CD4-positive, alpha-beta T cell treated with Interleukin-17A for 4 hours (primary cell): Measurements from ENCODE around the gene ZMIZ1.
"Not testable (repeated sequence)": the region's sequence is repeated elsewhere in the genome, so short reads cannot be mapped to it uniquely, and the experiment has no call there.

ENCODE experiments used
- DNase-seq: peaks from one replicate; pipeline ENCODE4 v3.0.0-alpha.2; 2020; ENCODE audit warnings: mixed read lengths

Gene ZMIZ1

GRCh38 chr10:79332610-79333315 is 264.0 kb downstream of the ZMIZ1 start:
- not testable (repeated sequence) for DNase-seq

GRCh38 chr10:79333513-79333912 is 264.7 kb downstream of the ZMIZ1 start:
- DNase-seq = no peak

DNA sequence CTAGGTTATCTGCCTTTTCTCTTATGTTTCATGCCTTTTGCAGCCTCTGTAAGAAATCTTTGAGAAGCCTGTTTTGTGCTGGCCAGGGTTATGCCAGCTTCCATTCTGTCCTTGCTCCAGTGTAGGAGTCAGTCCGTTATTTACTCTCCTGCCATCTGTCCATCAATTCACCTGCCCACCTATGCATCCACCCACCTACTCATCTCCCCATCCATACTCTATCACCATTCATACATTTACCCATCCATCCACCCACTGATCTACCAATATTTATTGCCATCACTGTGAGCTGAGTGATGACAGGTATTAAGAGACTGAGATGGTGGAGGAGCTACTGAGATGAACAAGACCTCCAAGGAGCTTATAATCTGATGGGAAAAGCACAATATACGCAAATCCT is 265.8 kb downstream of the ZMIZ1 start:
- DNase-seq = no peak

DNA sequence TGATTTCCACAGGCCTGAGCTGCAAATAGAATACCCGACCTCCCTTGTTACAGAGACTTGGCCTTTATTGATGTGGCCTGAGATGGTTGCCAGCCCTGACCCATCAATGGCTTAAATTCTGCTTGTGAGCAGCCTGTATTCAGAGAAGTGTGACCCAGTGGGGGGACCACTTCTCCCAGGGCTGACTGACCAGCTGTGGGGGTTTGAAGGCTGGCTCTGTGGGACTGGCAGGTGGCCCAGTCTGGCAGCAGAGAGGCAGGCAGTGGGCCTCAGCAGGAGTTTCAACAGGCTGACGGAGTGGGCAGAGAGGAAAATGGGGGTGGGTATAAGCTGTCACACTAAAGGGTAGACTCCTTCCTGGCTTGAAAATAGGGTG is 266.3 kb downstream of the ZMIZ1 start:
- DNase-seq = no peak

GRCh38 chr10:79335470-79336235 is 266.9 kb downstream of the ZMIZ1 start:
- no peak for DNase-seq

GRCh38 chr10:79336276-79336675 is 267.5 kb downstream of the ZMIZ1 start:
- no peak for DNase-seq

GRCh38 chr10:79336739-79337138 is 268.0 kb downstream of the ZMIZ1 start:
- no peak for DNase-seq

DNA sequence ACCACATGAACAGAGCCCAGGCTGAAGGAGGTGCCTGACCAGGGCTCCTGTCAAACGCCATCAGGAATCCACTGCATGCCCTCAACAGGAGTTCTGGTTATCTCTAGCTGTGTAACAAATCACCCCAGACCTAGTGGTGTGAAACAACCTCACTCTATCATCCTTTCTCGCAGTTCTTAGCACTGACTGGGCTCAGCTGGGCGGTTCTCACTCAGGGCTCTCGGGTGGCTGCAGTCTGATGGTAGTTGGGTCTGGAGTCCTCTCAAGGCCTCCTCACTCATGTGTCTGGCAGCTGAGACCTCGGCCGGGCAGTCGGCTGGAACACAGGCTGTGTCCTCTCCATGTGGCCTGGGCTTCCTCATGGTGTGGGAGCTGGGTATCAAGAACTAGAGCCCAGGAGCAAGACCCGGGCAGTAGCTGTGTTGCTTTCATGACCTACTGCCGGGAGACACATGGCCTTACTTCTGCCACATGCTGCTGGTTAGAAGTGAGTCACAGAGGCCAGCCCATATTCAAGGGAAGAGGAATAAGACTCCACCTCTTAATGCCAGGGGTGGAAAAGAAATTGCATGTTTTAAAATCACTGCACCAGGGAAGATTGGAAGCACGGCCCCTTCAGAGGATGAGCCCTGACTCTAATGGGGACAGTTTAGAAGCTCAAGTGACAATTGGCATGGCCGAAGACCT is 269.2 kb downstream of the ZMIZ1 start:
- DNase-seq = not testable (repeated sequence)

- no peak for DNase-seq
These were observed 270.5 kb downstream of the ZMIZ1 start for GRCh38 chr10:79339266-79339665.

GRCh38 chr10:79340646-79341244 is 272.0 kb downstream of the ZMIZ1 start:
- DNase-seq = no peak

DNA sequence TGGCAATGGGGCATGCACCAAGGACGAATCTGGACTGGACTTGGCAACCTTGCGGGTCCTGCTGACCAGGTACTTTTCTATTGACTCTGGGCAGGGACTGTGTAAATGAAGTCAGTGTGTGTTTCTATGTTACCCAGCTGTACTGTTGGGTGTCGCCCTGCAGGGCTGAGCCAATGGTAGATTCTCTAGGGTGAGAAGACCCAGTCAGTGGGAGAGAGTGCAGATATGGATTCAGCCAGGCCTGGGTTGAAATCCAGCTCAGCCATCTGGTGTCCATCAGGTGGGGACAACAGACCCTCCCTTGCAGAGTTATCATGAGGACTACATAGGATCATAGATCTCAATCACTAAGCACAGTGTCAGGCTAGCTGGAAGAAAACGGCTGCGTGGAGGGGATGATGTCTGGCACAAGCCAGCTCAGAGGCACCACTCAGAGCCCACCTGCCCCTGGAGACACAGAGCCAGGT is 273.6 kb downstream of the ZMIZ1 start:
- no peak for DNase-seq

DNA sequence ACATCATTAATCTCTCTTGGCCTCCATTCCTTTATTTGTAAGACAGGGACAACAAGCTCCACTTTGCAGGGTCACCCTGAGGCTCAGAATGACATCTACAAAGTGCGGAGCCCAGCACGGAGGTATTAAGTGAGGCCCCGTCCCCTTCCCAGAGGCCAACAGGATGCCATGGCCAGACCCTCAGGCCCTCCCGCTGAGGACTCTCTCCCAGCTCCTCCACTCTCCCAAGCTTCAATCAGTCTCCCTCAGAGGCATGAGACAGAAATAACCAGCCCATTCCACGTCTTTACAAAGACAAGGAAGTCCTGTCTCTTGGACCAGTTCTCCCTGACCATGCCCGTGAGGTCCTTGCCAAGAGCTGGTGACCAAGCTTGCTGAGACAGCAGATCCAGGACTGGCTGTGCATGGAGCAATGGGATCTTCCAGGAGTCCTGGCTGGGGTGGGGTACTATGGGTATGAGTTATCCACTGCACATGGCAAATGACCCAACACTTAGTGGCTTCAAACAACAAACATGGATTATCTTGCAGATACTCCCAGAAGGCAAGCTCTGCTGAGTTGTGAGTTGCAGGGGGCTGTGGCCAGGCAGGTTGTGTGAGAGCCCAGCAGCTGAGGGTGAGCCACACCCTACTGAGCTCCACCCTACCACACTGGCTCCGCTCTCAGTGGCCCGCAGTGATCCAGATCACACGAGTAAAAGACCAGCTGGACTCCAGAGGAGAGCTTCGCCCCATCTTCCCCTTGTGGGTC is 274.2 kb downstream of the ZMIZ1 start:
- DNase-seq = no peak

GRCh38 chr10:79344502-79345195 is 275.9 kb downstream of the ZMIZ1 start:
- DNase-seq = no peak

- DNase-seq = no peak
These were observed 276.7 kb downstream of the ZMIZ1 start for GRCh38 chr10:79345241-79346011.

- no peak for DNase-seq
These were observed 277.2 kb downstream of the ZMIZ1 start for GRCh38 chr10:79346012-79346340.

- DNase-seq = no peak
These were observed 277.8 kb downstream of the ZMIZ1 start for GRCh38 chr10:79346388-79347225.

DNA sequence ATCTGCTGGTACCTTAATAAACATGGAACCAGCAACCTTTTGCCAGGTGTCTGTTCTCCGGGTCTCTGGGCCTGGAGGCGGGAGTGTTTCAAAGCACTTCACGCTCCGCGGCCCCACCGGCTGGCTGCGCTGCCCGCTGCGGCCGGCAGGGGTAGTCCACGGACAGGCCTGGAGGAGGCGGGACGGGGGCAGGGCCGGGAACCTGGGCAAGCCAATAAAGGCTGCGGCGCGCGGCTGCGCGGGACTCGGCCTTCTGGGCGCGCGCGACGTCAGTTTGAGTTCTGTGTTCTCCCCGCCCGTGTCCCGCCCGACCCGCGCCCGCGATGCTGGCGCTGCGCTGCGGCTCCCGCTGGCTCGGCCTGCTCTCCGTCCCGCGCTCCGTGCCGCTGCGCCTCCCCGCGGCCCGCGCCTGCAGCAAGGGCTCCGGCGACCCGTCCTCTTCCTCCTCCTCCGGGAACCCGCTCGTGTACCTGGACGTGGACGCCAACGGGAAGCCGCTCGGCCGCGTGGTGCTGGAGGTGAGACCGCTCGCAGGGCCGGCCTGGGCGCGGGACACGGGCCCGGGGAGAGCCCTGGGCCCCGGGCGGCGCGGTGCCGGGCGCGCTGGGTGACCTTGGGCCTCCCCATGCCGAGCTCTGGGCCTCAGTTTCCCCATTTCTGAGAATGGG is 278.6 kb downstream of the ZMIZ1 start, which contains the start of gene PPIF:
Gene PPIF (plus strand): TSS at position 244 of the 668 bp plus-strand sequence. CDS start 80 bp downstream, at position 324.
- peak; percentile 95 for DNase-seq

- DNase-seq = peak; percentile 79
These were observed 279.3 kb downstream of the ZMIZ1 start for GRCh38 chr10:79347894-79348639.

DNA sequence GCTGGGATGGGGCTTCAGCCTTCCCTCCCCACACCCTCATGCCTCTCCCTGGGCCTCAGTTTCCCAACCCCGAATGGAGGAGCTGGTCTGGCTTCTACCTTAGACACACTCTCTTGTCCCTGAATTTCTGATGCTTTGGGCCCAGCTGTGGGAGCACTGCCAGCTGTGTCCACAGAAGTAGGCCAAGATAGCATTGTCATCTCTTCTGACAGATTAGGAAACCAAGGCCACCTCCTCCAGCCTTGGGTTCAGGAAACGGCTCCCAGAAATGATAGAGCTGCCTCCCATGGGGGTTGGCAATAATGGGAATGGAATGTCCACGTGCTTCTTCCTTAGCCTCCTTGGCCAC is 279.8 kb downstream of the ZMIZ1 start:
- no peak for DNase-seq
